ENCODE results near the gene TYW3.

DNA sequence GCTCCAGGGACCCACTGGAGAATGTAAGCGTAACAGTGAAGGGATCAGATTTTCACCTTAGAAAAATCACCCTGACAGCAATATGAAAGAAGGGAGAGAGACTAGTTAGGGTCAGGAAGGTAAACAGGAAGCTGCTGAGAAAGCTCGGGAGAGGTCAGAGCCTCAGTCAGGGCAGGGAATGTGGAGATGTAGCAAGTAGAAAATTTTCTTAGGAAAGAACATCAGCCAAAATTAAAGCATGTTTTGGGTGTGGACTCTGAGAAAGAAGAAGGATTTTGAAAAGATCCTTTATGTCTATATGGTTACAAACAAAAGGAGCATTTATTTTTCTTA lies 42.6 kb upstream of the TYW3 start:
- TF ChIP-seq CTCF (IDR thresholded peaks at IDR 0.05 in 4 of 5, conservative IDR thresholded peaks at IDR 0.05 in 1 of 5) (no peak), POLR2A (IDR thresholded peaks at IDR 0.05) (no peak)

All from gastrocnemius medialis (tissue), 4 donors.